GM12892 (cell line): ENCODE data around the gene SEMA3F.
A peak's percentile ranks its signal among the peaks of the same experiment; 100 is the strongest.

Source experiments
- DNase-seq: peaks from one replicate; pipeline ENCODE4 v3.0.0; 2011; ENCODE audit not compliant: insufficient read length
- FAIRE-seq: peaks from 2 replicates; lab custom pipeline; 2011; peaks lifted over from hg19 to GRCh38; lab: Jason Lieb, UNC
- POLR2A ChIP-seq: IDR thresholded peaks from 2 replicates; pipeline ENCODE4 v1.6.1; 2011; ENCODE audit warnings: low read depth, low read length, control low read depth
- POLR2AphosphoS5 ChIP-seq: IDR thresholded peaks from 2 replicates; pipeline ENCODE4 v1.6.1; 2011; ENCODE audit warnings: low read depth, low read length, control low read depth
- TAF1 ChIP-seq: IDR thresholded peaks from 2 replicates; pipeline ENCODE4 v1.6.1; 2011; ENCODE audit warnings: low read depth, mild to moderate bottlenecking, control low read depth, low read length, borderline replicate concordance

SEMA3F gene

GRCh38 chr3:50194128-50194902, 39.2 kb downstream of the SEMA3F start:
- peak; percentile 82 for FAIRE-seq
- no peak for TF ChIP-seq POLR2AphosphoS5
- TF ChIP-seq POLR2A, result no peak
- no peak for TF ChIP-seq TAF1

GRCh38 chr3:50194903-50195500, 39.9 kb downstream of the SEMA3F start:
- FAIRE-seq (no peak), DNase-seq (peak; percentile 58)
- TF ChIP-seq POLR2AphosphoS5 (no peak), POLR2A (no peak), TAF1 (no peak)

More at GRCh38 chr3:50194128-50194902, 39.2 kb downstream of the SEMA3F start:
- DNase-seq, result peak; percentile 68

GRCh38 chr3:50195501-50196252, 40.6 kb downstream of the SEMA3F start:
- TF ChIP-seq POLR2AphosphoS5 (no peak), TAF1 (no peak), POLR2A (no peak)
- DNase-seq (no peak), FAIRE-seq (no peak)

- no peak for TF ChIP-seq TAF1
- no peak for TF ChIP-seq POLR2AphosphoS5
- TF ChIP-seq POLR2A, result no peak
- FAIRE-seq, result no peak
- DNase-seq, result no peak
Observed at GRCh38 chr3:50196253-50196801, 41.2 kb downstream of the SEMA3F start.

GRCh38 chr3:50201573-50202315, 46.6 kb downstream of the SEMA3F start:
- TF ChIP-seq TAF1 (no peak), POLR2AphosphoS5 (no peak), POLR2A (no peak)
- no peak for DNase-seq
- no peak for FAIRE-seq

- FAIRE-seq (no peak), DNase-seq (no peak)
- no peak for TF ChIP-seq TAF1
- no peak for TF ChIP-seq POLR2A
- TF ChIP-seq POLR2AphosphoS5, result no peak
Observed at GRCh38 chr3:50202353-50203112, 47.4 kb downstream of the SEMA3F start.

GRCh38 chr3:50203113-50203808, 48.1 kb downstream of the SEMA3F start:
- FAIRE-seq (no peak), DNase-seq (no peak)
- no peak for TF ChIP-seq POLR2A
- no peak for TF ChIP-seq POLR2AphosphoS5
- TF ChIP-seq TAF1, result no peak

GRCh38 chr3:50203809-50204803, 49.0 kb downstream of the SEMA3F start:
- DNase-seq (no peak), FAIRE-seq (no peak)
- TF ChIP-seq POLR2A (no peak), TAF1 (no peak), POLR2AphosphoS5 (no peak)

- FAIRE-seq, result no peak
- TF ChIP-seq TAF1 (no peak), POLR2A (no peak), POLR2AphosphoS5 (no peak)
- DNase-seq, result no peak
Observed at GRCh38 chr3:50204804-50205412, 49.8 kb downstream of the SEMA3F start, which contains the start of gene SLC38A3. SLC38A3 (plus strand) TSS chr3:50205271; CDS start chr3:50214200, 8,929 bp downstream.
